GM12878 (cell line): Measurements from ENCODE around the gene BTBD9. TPM values are rescaled to one million over a fixed set of nuclear protein-coding genes. Genes with fewer than 3 reads are reported as not detected.

ENCODE experiments used
- ATAC-seq: fragments of 200-7000 bp; cut with Tn5 transposase; 3 replicates; pipeline ENCODE4 v1.9.1; 2020; ENCODE audit warnings: mild to moderate bottlenecking, moderate library complexity
- BruUV-seq: library from RNA; stranded (reverse); fragments of 400-500 nt; replicated peaks from 2 replicates; lab custom pipeline; 2021; lab: Mats Ljungman, UMichigan
- CTCF ChIA-PET: fragments of 300-600 bp; sonication (Branson Sonifier 250); formaldehyde crosslinking; extraction: SDS; loops from one replicate; lab custom pipeline; 2021; ENCODE audit warnings: inconsistent platforms; lab: Yijun Ruan, JAX
- POLR2A ChIA-PET: fragments of 350-600 bp; formaldehyde crosslinking; extraction: SDS; loops from one replicate; lab custom pipeline; 2021; ENCODE audit warnings: inconsistent platforms; lab: Charles Lee
- RAD21 ChIA-PET: fragments of 300-600 bp; sonication (Branson Sonifier 250); formaldehyde crosslinking; loops from one replicate; lab custom pipeline; 2023; ENCODE audit warnings: antibody characterized with exemption; ENCODE audit not compliant: unreplicated experiment; lab: Charles Lee
- SMC1A ChIA-PET: fragments of 300-600 bp; sonication (Branson Sonifier 250); formaldehyde crosslinking; loops from one replicate; lab custom pipeline; 2023; ENCODE audit not compliant: unreplicated experiment, uncharacterized antibody; lab: Charles Lee
- DNase-seq: peaks from one replicate; pipeline ENCODE4 v3.0.0-alpha.2; 2011; ENCODE audit warnings: low read depth, low spot score
- FAIRE-seq: peaks from 3 replicates; lab custom pipeline; 2011; peaks lifted over from hg19 to GRCh38; lab: Jason Lieb, UNC
- H2AFZ ChIP-seq: 2 replicates; pipeline ENCODE4 v1.6.0; 2011; ENCODE audit warnings: low read depth, low read length, control low read depth; ENCODE audit not compliant: control insufficient read depth
- H3K27ac ChIP-seq: 2 replicates; pipeline ENCODE4 v1.5.1; 2011; ENCODE audit warnings: control low read depth; ENCODE audit not compliant: control insufficient read depth, insufficient read depth
- H3K27me3 ChIP-seq, 2 experiments: replicated peaks in 1 of 2; 2 replicates each; pipeline versions ENCODE4 v1.6.0 to v1.6.1; 2011; ENCODE audit warnings: low read length in 1 of 2; ENCODE audit not compliant: control insufficient read depth in 2 of 2, insufficient read depth in 2 of 2
- H3K36me3 ChIP-seq, 2 experiments: 2 replicates each; pipeline ENCODE4 v1.5.1; 2011; ENCODE audit warnings: low read length in 1 of 2; ENCODE audit not compliant: control insufficient read depth in 2 of 2, insufficient read depth in 2 of 2
- H3K4me1 ChIP-seq: 2 replicates; pipeline ENCODE4 v1.6.1; 2011; ENCODE audit warnings: mild to moderate bottlenecking, low read length, moderate library complexity, mixed read lengths; ENCODE audit not compliant: control insufficient read depth, insufficient read depth
- H3K4me2 ChIP-seq: 2 replicates; pipeline ENCODE4 v1.6.0; 2011; ENCODE audit warnings: control low read depth; ENCODE audit not compliant: control insufficient read depth, insufficient read depth
- H3K4me3 ChIP-seq: fragments of 200-600 bp; sonication (generic); 2 replicates; pipeline ENCODE4 v1.5.1; 2016
- H3K79me2 ChIP-seq: 2 replicates; pipeline ENCODE4 v1.6.0; 2011; ENCODE audit warnings: low read length; ENCODE audit not compliant: control insufficient read depth, insufficient read depth
- H3K9ac ChIP-seq: 2 replicates; pipeline ENCODE4 v1.8.0; 2011; ENCODE audit warnings: low read length, control low read depth, mixed read lengths; ENCODE audit not compliant: control insufficient read depth, insufficient read depth
- H3K9me3 ChIP-seq: replicated peaks from 3 replicates; pipeline ENCODE4 v1.5.1; 2011; ENCODE audit warnings: mild to moderate bottlenecking, low read length; ENCODE audit not compliant: control insufficient read depth, insufficient read depth
- H4K20me1 ChIP-seq: 2 replicates; pipeline ENCODE4 v1.6.0; 2011; ENCODE audit not compliant: control insufficient read depth, insufficient read depth
- BRCA1 ChIP-seq: IDR thresholded peaks from 2 replicates; pipeline ENCODE4 v1.6.1; 2011; ENCODE audit warnings: low read depth, low read length, improper control_type of control experiment
- CEBPZ ChIP-seq: fragments of 150-350 bp; IDR thresholded peaks from 2 replicates; pipeline ENCODE4 v1.6.1; 2016; ENCODE audit warnings: low read depth, low read length
- CHD2 ChIP-seq: IDR thresholded peaks from 2 replicates; pipeline ENCODE4 v1.6.1; 2011; ENCODE audit warnings: low read depth, low read length, improper control_type of control experiment, borderline replicate concordance
- E2F8 ChIP-seq: fragments of 450-650 bp; IDR thresholded peaks from 2 replicates; pipeline ENCODE4 v1.6.1; 2018; ENCODE audit warnings: mild to moderate bottlenecking, low read depth, moderate library complexity; ENCODE audit not compliant: partially characterized antibody
- EGR1 ChIP-seq, 2 experiments: IDR thresholded peaks; 1 replicate in 1 of 2; 2 replicates in 1 of 2; pipeline ENCODE4 v1.6.1; 2011 to 2012; ENCODE audit warnings: low read depth in 2 of 2, low read length in 2 of 2, borderline replicate concordance in 1 of 2, mild to moderate bottlenecking in 1 of 2, moderate library complexity in 1 of 2
- FOXK2 ChIP-seq: fragments of 450-650 bp; IDR thresholded peaks from 2 replicates; pipeline ENCODE4 v1.6.1; 2017; ENCODE audit warnings: mild to moderate bottlenecking, moderate library complexity
- RUNX3 ChIP-seq: IDR thresholded peaks from 2 replicates; pipeline ENCODE4 v1.6.1; 2012; ENCODE audit warnings: low read length, inconsistent platforms
- SKIL ChIP-seq: fragments of 450-650 bp; IDR thresholded peaks from 2 replicates; pipeline ENCODE4 v1.6.1; 2017; ENCODE audit warnings: mild to moderate bottlenecking, low read depth, inconsistent platforms; ENCODE audit not compliant: poor library complexity, severe bottlenecking
- ZNF274 ChIP-seq: IDR thresholded peaks from one replicate; pipeline ENCODE4 v1.8.0; 2011; ENCODE audit not compliant: insufficient read length, insufficient read depth
- WGBS: methylation state at CpG from one replicate; pipeline ENCODE4 v1.1.6; 2016; ENCODE audit warnings: low lambda C conversion rate; ENCODE audit not compliant: insufficient replicate concordance, insufficient coverage; ENCODE audit errors: missing lambda C conversion rate; 5-methylcytosine and 5-hydroxymethylcytosine counted together
- in situ Hi-C: fragments of 300-500 bp; cut with MboI; formaldehyde crosslinking; loops from 9 replicates; pipeline ENCODE4 v1.14.3; 2018; ENCODE audit warnings: mixed read lengths
- intact Hi-C: fragments of 100-400 bp; cut with micrococcal nuclease; formaldehyde crosslinking; loops from one replicate; pipeline ENCODE4 v1.14.2; 2022; ENCODE audit not compliant: unreplicated experiment
- polyA plus RNA-seq, 11 experiments: library from polyadenylated mRNA; depleted of rRNA in 4 of 11; unstranded in 6 of 11; stranded (reverse) in 5 of 11; fragments of >200 nt; fragmentation: Nextera tagmentation in 4 of 11; fragmentation: Illumina TruSeq in 1 of 11; extraction: Ambion mirVana in 4 of 11; extraction: Trizol in 1 of 11; gene quantifications; 1 replicate in 1 of 11; 2 replicates in 10 of 11; pipeline versions ENCODE4 v1.2.1 to v1.2.3, GENCODE V29; 2011 to 2016; ENCODE audit warnings: inconsistent platforms in 2 of 11, missing spikeins in 2 of 11, low read depth in 1 of 11
- total RNA-seq, 4 experiments: library from RNA; depleted of rRNA in 3 of 4; stranded (reverse); fragments of >200 nt in 3 of 4; fragmentation: Illumina TruSeq in 1 of 4; extraction: Trizol in 1 of 4; gene quantifications; 2 replicates each; pipeline versions ENCODE4 v1.2.1 to v1.2.3, GENCODE V29; 2013 to 2021

The BTBD9 gene
- total and polyA plus RNA-seq, 10 of the 15 experiments (the other 5 are each of a cell fraction or from before 2014, with no cell fraction given) = 0.22 to 8.6 (median 4.6) TPM

GRCh38 chr6:38583523-38583922, 56.2 kb downstream of the BTBD9 start:
- TF ChIP-seq E2F8 (no peak), ZNF274 (no peak), CEBPZ (no peak), EGR1 (IDR thresholded peaks at IDR 0.05; ENCODE audit: borderline replicate concordance in 1 of 2, low read depth in 2 of 2, low read length in 2 of 2) (no peak), SKIL (no peak), BRCA1 (no peak), RUNX3 (no peak), CHD2 (no peak), FOXK2 (no peak)
- SMC1A ChIA-PET = interaction anchor here (1.2 kb wide), 2 partner anchors 9 to 16 kb away, joined by 3 read pairs; no protein-coding TSS in a partner anchor
- BruUV-seq = no TSS peak
- Histone ChIP-seq H3K4me1 (no peaks in the 10 kb centered on the region), H3K27me3 (no peaks in the 10 kb centered on the region), H3K9me3 (no peaks in the 10 kb centered on the region), H3K4me3 (no peak overlapping the region), H3K9ac (no peak overlapping the region), H3K79me2 (no peaks in the 10 kb centered on the region), H3K27ac (no peak overlapping the region), H3K4me2 (no peak overlapping the region), H2AFZ (no peak overlapping the region), H4K20me1 (no peaks in the 10 kb centered on the region), H3K36me3 (no peaks in the 10 kb centered on the region)
- ATAC-seq = no peak
- POLR2A ChIA-PET = no interaction called here
- RAD21 ChIA-PET = interaction anchor here (0.5 to 0.6 kb wide), 2 partner anchors 131 to 1029 kb away, joined by 3 to 5 read pairs; no protein-coding TSS in a partner anchor
- WGBS = 80% methylated on average over 1 of the region's 1 CpG
- CTCF ChIA-PET = interaction anchor here (1.5 kb wide), 1 partner anchor 11 kb away, joined by 3 read pairs; no protein-coding TSS in a partner anchor
- intact Hi-C loops (no loop called here), in situ Hi-C loops (no loop called here)
- DNase-seq = no peak
- no peak for FAIRE-seq
